Upper lobe of left lung (tissue), 6 donors: ENCODE data around the gene PPAN. TPM values are rescaled to one million over a fixed set of nuclear protein-coding genes. Genes with fewer than 3 reads are reported as not detected.

Experiments used
- ATAC-seq, 2 donors: fragments of 200-7000 bp; cut with Tn5 transposase; one replicate each; pipeline ENCODE4 v1.9.1; 2022; ENCODE audit warnings: mild to moderate bottlenecking in 2 of 2, moderate library complexity in 2 of 2; ENCODE audit not compliant: low FRiP score in 2 of 2
- DNase-seq, 2 donors: peaks; one replicate each; pipeline ENCODE4 v3.0.0-alpha.2; 2019 to 2020
- H3K27ac ChIP-seq, 4 donors: fragments of 200-600 bp; sonication (generic); one replicate each; pipeline ENCODE4 v1.5.1; 2016 to 2019
- H3K27me3 ChIP-seq, 4 donors: fragments of 200-600 bp; sonication (generic); one replicate each; pipeline ENCODE4 v1.5.1; 2017 to 2019
- H3K36me3 ChIP-seq, 4 donors: fragments of 200-600 bp; sonication (generic); one replicate each; pipeline ENCODE4 v1.5.1; 2016 to 2019
- H3K4me1 ChIP-seq, 4 donors: fragments of 200-600 bp; sonication (generic); one replicate each; pipeline ENCODE4 v1.5.1; 2018 to 2019
- H3K4me3 ChIP-seq, 4 donors: fragments of 200-600 bp; sonication (generic); one replicate each; pipeline ENCODE4 v1.5.1; 2017 to 2019; ENCODE audit warnings: mild to moderate bottlenecking in 2 of 4, moderate library complexity in 1 of 4
- H3K9me3 ChIP-seq, 4 donors: fragments of 200-600 bp; sonication (generic); one replicate each; pipeline ENCODE4 v1.5.1; 2018 to 2019
- EP300 ChIP-seq, 4 donors: sonication (generic); formaldehyde crosslinking; IDR thresholded peaks; one replicate each; pipeline ENCODE4 v1.5.1; 2017; ENCODE audit warnings: antibody characterized with exemption in 4 of 4, control low read depth in 2 of 4
- POLR2A ChIP-seq, 4 donors: fragments of 450-650 bp; IDR thresholded peaks; one replicate each; pipeline ENCODE4 v1.5.1; 2016 to 2017; ENCODE audit warnings: antibody characterized with exemption in 4 of 4, mild to moderate bottlenecking in 2 of 4
- POLR2AphosphoS5 ChIP-seq, 2 donors: sonication (generic); formaldehyde crosslinking; IDR thresholded peaks; one replicate each; pipeline ENCODE4 v1.5.1; 2017; ENCODE audit warnings: antibody characterized with exemption in 2 of 2
- WGBS, 2 donors: methylation state at CpG; one replicate each; pipeline ENCODE4 v1.1.5; 2017 to 2018; 5-methylcytosine and 5-hydroxymethylcytosine counted together
- total RNA-seq, 6 donors: library from RNA; depleted of rRNA in 4 of 6; stranded (reverse); fragments of >200 nt in 4 of 6; gene quantifications; one replicate each; pipeline versions ENCODE4 v1.1.0 to v1.2.1, GENCODE V29; 2016 to 2021
- TF ChIP-seq, protein P1 (sequence below), 6 experiments: fragments of 450-650 bp in 4 of 6; fragments of 200-600 bp in 2 of 6; sonication (generic) in 2 of 6; IDR thresholded peaks; one replicate each; pipeline ENCODE4 v1.5.1; 2016 to 2019; ENCODE audit warnings: antibody characterized with exemption in 6 of 6
- donor health status: DM: no; HTN: no; CAD: no; lungs with moderate emphysema.
- donor health status: DM: no; HTN: yes; CAD: no; lungs with severe emphysema.

PPAN gene
- total RNA-seq, 6 donors from 2014 or later: 18.3 to 46.8 (median 37.8) TPM

DNA sequence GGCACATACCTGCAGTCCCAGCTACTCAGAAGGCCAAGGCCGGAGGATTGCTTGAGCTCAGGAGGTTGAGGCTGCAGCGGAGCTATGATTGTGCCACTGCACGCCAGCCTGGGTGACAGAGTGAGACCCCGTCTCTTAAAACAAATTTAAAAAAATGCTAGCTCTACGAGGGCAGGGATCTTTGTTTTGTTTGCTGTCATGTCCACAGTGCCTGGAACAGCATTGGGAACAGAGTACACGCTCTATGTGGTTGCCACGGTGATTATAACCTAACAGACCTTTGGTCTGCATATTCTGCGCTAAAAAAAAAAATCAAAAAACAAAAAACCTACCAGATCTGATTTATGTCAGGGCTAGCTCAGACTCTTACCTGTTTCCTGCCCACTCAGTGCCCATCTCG is 22.3 kb upstream of the PPAN start:
- peaks cover 4 to 17% (median 8%) of the 10 kb centered on the region in 4 donors for H3K4me1 ChIP-seq
- H3K36me3 ChIP-seq: no peaks in the 10 kb centered on the region
- no peak overlapping the region for H3K27ac ChIP-seq
- DNase-seq (no peak), ATAC-seq (no peak)
- TF ChIP-seq, protein P1, sequence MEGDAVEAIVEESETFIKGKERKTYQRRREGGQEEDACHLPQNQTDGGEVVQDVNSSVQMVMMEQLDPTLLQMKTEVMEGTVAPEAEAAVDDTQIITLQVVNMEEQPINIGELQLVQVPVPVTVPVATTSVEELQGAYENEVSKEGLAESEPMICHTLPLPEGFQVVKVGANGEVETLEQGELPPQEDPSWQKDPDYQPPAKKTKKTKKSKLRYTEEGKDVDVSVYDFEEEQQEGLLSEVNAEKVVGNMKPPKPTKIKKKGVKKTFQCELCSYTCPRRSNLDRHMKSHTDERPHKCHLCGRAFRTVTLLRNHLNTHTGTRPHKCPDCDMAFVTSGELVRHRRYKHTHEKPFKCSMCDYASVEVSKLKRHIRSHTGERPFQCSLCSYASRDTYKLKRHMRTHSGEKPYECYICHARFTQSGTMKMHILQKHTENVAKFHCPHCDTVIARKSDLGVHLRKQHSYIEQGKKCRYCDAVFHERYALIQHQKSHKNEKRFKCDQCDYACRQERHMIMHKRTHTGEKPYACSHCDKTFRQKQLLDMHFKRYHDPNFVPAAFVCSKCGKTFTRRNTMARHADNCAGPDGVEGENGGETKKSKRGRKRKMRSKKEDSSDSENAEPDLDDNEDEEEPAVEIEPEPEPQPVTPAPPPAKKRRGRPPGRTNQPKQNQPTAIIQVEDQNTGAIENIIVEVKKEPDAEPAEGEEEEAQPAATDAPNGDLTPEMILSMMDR (IDR thresholded peaks at IDR 0.05): no peak
- no peak for TF ChIP-seq POLR2A (IDR thresholded peaks at IDR 0.05)
- TF ChIP-seq POLR2AphosphoS5 (IDR thresholded peaks at IDR 0.05): no peak
- no peak for TF ChIP-seq EP300 (IDR thresholded peaks at IDR 0.05)
- H3K9me3 ChIP-seq: no peaks in the 10 kb centered on the region
- no peaks in the 10 kb centered on the region for H3K27me3 ChIP-seq
- 79 to 83% methylated on average over 9 of the region's 9 CpGs for WGBS, 2 donors
- H3K4me3 ChIP-seq: no peak overlapping the region

DNA sequence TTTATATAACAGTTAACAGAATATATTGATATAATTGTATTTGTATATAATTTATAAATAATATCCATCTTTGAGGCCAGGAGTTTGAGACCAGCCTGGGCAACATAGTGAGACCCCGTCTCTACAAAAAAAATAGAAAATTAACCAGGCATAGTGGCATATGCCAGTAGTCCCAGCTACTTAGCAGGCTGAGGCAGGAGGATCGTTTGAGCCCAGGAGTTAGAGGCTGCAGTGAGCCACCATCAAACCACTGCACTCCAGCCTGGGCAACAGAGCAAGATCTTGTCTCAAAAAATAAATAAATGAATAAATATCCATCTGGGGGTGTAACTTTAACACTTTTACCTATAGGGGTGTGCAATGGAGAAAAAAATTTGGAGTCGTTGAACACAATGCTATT is 21.4 kb upstream of the PPAN start:
- Histone ChIP-seq H3K27ac (no peak overlapping the region), H3K36me3 (peaks cover 0 to 8% (median 3%) of the 10 kb centered on the region in 4 donors), H3K4me1 (peaks cover 4 to 17% (median 8%) of the 10 kb centered on the region in 4 donors), H3K9me3 (no peaks in the 10 kb centered on the region), H3K27me3 (no peaks in the 10 kb centered on the region), H3K4me3 (no peak overlapping the region)
- DNase-seq (no peak), ATAC-seq (no peak)
- WGBS, 2 donors: 77% methylated on average over 3 of the region's 3 CpGs
- TF ChIP-seq EP300 (IDR thresholded peaks at IDR 0.05): no peak
- TF ChIP-seq, protein P1 (IDR thresholded peaks at IDR 0.05): no peak
- no peak for TF ChIP-seq POLR2A (IDR thresholded peaks at IDR 0.05)
- no peak for TF ChIP-seq POLR2AphosphoS5 (IDR thresholded peaks at IDR 0.05)

DNA sequence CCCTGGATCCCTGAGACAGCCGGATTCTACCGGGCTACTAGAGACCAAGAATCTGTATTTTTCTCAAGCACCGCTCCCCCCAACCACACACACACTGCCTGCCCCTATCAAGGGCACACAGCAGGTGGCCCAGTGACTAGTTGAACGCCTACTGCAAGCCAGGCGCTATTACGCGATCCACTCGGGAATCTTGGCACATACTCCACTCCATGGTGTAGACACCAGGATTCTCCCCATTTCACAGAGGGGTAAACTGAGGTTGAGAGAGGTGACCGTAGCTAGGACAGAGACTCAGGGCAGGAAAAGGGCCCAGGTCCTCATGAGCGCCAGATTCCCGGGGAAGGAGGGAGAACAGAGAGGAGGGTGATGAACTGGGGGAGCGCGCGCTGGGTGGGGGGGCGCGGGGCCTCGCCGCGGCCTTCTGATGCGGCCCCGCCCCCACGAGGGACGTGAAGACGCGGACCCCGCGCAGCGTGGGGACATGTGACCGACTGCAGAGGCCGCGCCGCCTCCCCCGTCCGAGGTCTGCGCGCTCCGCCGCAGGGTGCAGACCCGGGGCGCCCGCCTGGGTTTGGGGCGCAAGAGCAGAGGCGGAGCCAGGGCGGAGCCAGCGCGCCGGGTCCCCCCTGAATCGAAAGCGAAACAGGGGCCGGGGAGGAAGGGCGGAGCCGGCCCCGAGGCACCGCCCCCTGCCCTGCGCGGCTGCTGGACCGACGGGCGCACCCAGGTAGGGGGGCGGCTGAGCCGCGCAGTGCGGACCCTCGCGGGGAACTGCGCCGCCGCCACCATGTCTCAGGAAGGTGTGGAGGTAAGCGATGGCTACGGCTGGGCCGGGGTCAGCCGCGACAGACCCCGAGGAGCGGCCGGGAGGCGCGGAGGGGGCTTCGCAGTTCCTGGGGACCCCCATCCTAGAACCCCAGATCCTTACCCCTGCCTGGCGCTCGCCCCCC is 20.2 kb upstream of the PPAN start, which contains the start of gene SHFL:
TSS of gene SHFL (plus strand) at position 677 of the 950 bp plus-strand sequence. CDS start at position 788, 111 bp downstream.
- WGBS, 2 donors: 17 to 28% methylated on average over 8 to 19 of the region's 81 CpGs
- peak; percentile 88 to 96 for ATAC-seq
- H3K27ac ChIP-seq: peak within 1 kb of the TSS; percentile 85 to 93 (median 92)

DNA sequence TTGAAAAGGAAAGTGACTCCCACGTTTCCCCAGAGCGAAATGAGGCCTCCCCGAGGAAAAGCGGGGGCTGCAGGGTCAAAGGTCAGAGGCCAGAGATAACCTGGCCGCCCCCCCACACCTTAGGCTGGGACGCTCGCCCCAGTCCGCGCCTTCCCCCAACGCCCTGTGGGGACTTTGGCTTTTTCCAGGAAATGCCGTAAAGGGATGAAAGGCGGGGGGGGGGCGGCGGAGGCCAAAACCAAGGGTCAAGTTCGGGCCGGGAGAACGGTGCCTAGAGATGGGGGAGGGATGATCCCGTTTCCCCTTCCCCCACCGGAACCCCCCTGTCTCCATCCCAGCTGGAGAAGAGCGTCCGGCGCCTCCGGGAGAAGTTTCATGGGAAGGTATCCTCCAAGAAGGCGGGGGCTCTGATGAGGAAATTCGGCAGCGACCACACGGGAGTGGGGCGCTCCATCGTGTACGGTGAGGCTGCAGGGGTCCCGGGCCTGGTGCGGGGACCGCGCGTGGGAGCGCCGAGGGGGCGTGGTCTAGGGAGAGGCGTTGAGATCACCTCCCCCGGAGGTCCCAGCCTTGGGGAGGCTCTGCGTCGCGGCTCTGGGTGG is 19.5 kb upstream of the PPAN start:
- peak in 1 of 2 donors; percentile 38 for ATAC-seq
- no peak for TF ChIP-seq POLR2A (IDR thresholded peaks at IDR 0.05)
- no peak for TF ChIP-seq POLR2AphosphoS5 (IDR thresholded peaks at IDR 0.05)
- TF ChIP-seq EP300 (IDR thresholded peaks at IDR 0.05): no peak
- TF ChIP-seq, protein P1 (IDR thresholded peaks at IDR 0.05): no peak
- H3K4me1 ChIP-seq: peaks cover 4 to 17% (median 8%) of the 10 kb centered on the region in 4 donors
- 4 to 7% methylated on average over 8 to 38 of the region's 43 CpGs for WGBS, 2 donors
- H3K4me3 ChIP-seq: peak overlapping the region; percentile 91 to 100 (median 95)
- peak in 1 of 2 donors; percentile 88 for DNase-seq
- peak overlapping the region; percentile 85 to 93 (median 92) for H3K27ac ChIP-seq
- no peaks in the 10 kb centered on the region for H3K9me3 ChIP-seq
- no peaks in the 10 kb centered on the region for H3K27me3 ChIP-seq
- H3K36me3 ChIP-seq: peaks cover 0 to 26% (median 15%) of the 10 kb centered on the region in 4 donors

More for the DNA sequence above, 20.2 kb upstream of the PPAN start, which contains the start of gene SHFL:
- Histone ChIP-seq H3K4me1 (peaks cover 4 to 17% (median 8%) of the 10 kb centered on the region in 4 donors), H3K4me3 (peak within 1 kb of the TSS; percentile 91 to 100 (median 95)), H3K27me3 (no peaks in the 10 kb centered on the region), H3K36me3 (peaks cover 0 to 18% (median 9%) of the 10 kb centered on the region in 4 donors), H3K9me3 (no peaks in the 10 kb centered on the region)
- TF ChIP-seq, protein P1 (IDR thresholded peaks at IDR 0.05): peak in 2 of 6 experiments; percentile 24 to 35
- peak in 3 of 4 donors; percentile 31 to 73 (median 38) for TF ChIP-seq POLR2A (IDR thresholded peaks at IDR 0.05)
- TF ChIP-seq EP300 (IDR thresholded peaks at IDR 0.05): no peak
- peak; percentile 19 to 63 for TF ChIP-seq POLR2AphosphoS5 (IDR thresholded peaks at IDR 0.05)
- peak; percentile 82 to 97 for DNase-seq
